GM12801 (cell line): ENCODE measurements around the gene PTCH2.

ENCODE experiments used
- CTCF ChIP-seq: IDR thresholded peaks from one replicate; pipeline ENCODE4 v1.5.1; 2011; ENCODE audit warnings: control low read depth; ENCODE audit not compliant: insufficient read length; ENCODE audit errors: extremely low read depth

PTCH2 gene

GRCh38 chr1:44801491-44802305, 41.4 kb downstream of the PTCH2 start:
- TF ChIP-seq CTCF, result no peak

GRCh38 chr1:44799770-44800584, 43.1 kb downstream of the PTCH2 start, which contains the start of gene PLK3:
PLK3 (plus strand) TSS chr1:44800377; CDS start chr1:44800464, 87 bp downstream.
- TF ChIP-seq CTCF, result no peak

- TF ChIP-seq CTCF, result no peak
These were observed 44.3 kb downstream of the PTCH2 start for GRCh38 chr1:44798481-44799365.

GRCh38 chr1:44792736-44793502, 50.1 kb downstream of the PTCH2 start:
- no peak for TF ChIP-seq CTCF

- no peak for TF ChIP-seq CTCF
These were observed 51.9 kb downstream of the PTCH2 start for GRCh38 chr1:44790968-44791801.

- TF ChIP-seq CTCF, result no peak
These were observed 54.8 kb downstream of the PTCH2 start, which contains the start of gene BEST4 for GRCh38 chr1:44788120-44788860. BEST4 (minus strand) TSS chr1:44788170; CDS start chr1:44787705, 465 bp downstream.
